GM12878 (cell line): ENCODE measurements around the gene RBMS1. TPM values are rescaled to one million over a fixed set of nuclear protein-coding genes. Genes with fewer than 3 reads are reported as not detected.

Experiments used
- ATAC-seq: fragments of 200-7000 bp; cut with Tn5 transposase; 3 replicates; pipeline ENCODE4 v1.9.1; 2020; ENCODE audit warnings: mild to moderate bottlenecking, moderate library complexity
- BruUV-seq: library from RNA; stranded (reverse); fragments of 400-500 nt; replicated peaks from 2 replicates; lab custom pipeline; 2021; lab: Mats Ljungman, UMichigan
- CTCF ChIA-PET: fragments of 300-600 bp; sonication (Branson Sonifier 250); formaldehyde crosslinking; extraction: SDS; loops from one replicate; lab custom pipeline; 2021; ENCODE audit warnings: inconsistent platforms; lab: Yijun Ruan, JAX
- POLR2A ChIA-PET: fragments of 350-600 bp; formaldehyde crosslinking; extraction: SDS; loops from one replicate; lab custom pipeline; 2021; ENCODE audit warnings: inconsistent platforms; lab: Charles Lee
- RAD21 ChIA-PET: fragments of 300-600 bp; sonication (Branson Sonifier 250); formaldehyde crosslinking; loops from one replicate; lab custom pipeline; 2023; ENCODE audit warnings: antibody characterized with exemption; ENCODE audit not compliant: unreplicated experiment; lab: Charles Lee
- SMC1A ChIA-PET: fragments of 300-600 bp; sonication (Branson Sonifier 250); formaldehyde crosslinking; loops from one replicate; lab custom pipeline; 2023; ENCODE audit not compliant: unreplicated experiment, uncharacterized antibody; lab: Charles Lee
- DNase-seq: peaks from one replicate; pipeline ENCODE4 v3.0.0-alpha.2; 2011; ENCODE audit warnings: low read depth, low spot score
- FAIRE-seq: peaks from 3 replicates; lab custom pipeline; 2011; peaks lifted over from hg19 to GRCh38; lab: Jason Lieb, UNC
- H2AFZ ChIP-seq: 2 replicates; pipeline ENCODE4 v1.6.0; 2011; ENCODE audit warnings: low read depth, low read length, control low read depth; ENCODE audit not compliant: control insufficient read depth
- H3K27ac ChIP-seq: 2 replicates; pipeline ENCODE4 v1.5.1; 2011; ENCODE audit warnings: control low read depth; ENCODE audit not compliant: control insufficient read depth, insufficient read depth
- H3K27me3 ChIP-seq, 2 experiments: replicated peaks in 1 of 2; 2 replicates each; pipeline versions ENCODE4 v1.6.0 to v1.6.1; 2011; ENCODE audit warnings: low read length in 1 of 2; ENCODE audit not compliant: control insufficient read depth in 2 of 2, insufficient read depth in 2 of 2
- H3K36me3 ChIP-seq, 2 experiments: 2 replicates each; pipeline ENCODE4 v1.5.1; 2011; ENCODE audit warnings: low read length in 1 of 2; ENCODE audit not compliant: control insufficient read depth in 2 of 2, insufficient read depth in 2 of 2
- H3K4me1 ChIP-seq: 2 replicates; pipeline ENCODE4 v1.6.1; 2011; ENCODE audit warnings: mild to moderate bottlenecking, low read length, moderate library complexity, mixed read lengths; ENCODE audit not compliant: control insufficient read depth, insufficient read depth
- H3K4me2 ChIP-seq: 2 replicates; pipeline ENCODE4 v1.6.0; 2011; ENCODE audit warnings: control low read depth; ENCODE audit not compliant: control insufficient read depth, insufficient read depth
- H3K4me3 ChIP-seq: fragments of 200-600 bp; sonication (generic); 2 replicates; pipeline ENCODE4 v1.5.1; 2016
- H3K79me2 ChIP-seq: 2 replicates; pipeline ENCODE4 v1.6.0; 2011; ENCODE audit warnings: low read length; ENCODE audit not compliant: control insufficient read depth, insufficient read depth
- H3K9ac ChIP-seq: 2 replicates; pipeline ENCODE4 v1.8.0; 2011; ENCODE audit warnings: low read length, control low read depth, mixed read lengths; ENCODE audit not compliant: control insufficient read depth, insufficient read depth
- H3K9me3 ChIP-seq: replicated peaks from 3 replicates; pipeline ENCODE4 v1.5.1; 2011; ENCODE audit warnings: mild to moderate bottlenecking, low read length; ENCODE audit not compliant: control insufficient read depth, insufficient read depth
- H4K20me1 ChIP-seq: 2 replicates; pipeline ENCODE4 v1.6.0; 2011; ENCODE audit not compliant: control insufficient read depth, insufficient read depth
- CHD2 ChIP-seq: IDR thresholded peaks from 2 replicates; pipeline ENCODE4 v1.6.1; 2011; ENCODE audit warnings: low read depth, low read length, improper control_type of control experiment, borderline replicate concordance
- CHD4 ChIP-seq: fragments of 200-600 bp; sonication (generic); IDR thresholded peaks from 2 replicates; pipeline ENCODE4 v1.6.1; 2016; ENCODE audit warnings: mild to moderate bottlenecking
- EGR1 ChIP-seq, 2 experiments: IDR thresholded peaks; 1 replicate in 1 of 2; 2 replicates in 1 of 2; pipeline ENCODE4 v1.6.1; 2011 to 2012; ENCODE audit warnings: low read depth in 2 of 2, low read length in 2 of 2, borderline replicate concordance in 1 of 2, mild to moderate bottlenecking in 1 of 2, moderate library complexity in 1 of 2
- ESRRA ChIP-seq: IDR thresholded peaks from 2 replicates; pipeline ENCODE4 v1.6.1; 2012; ENCODE audit warnings: mild to moderate bottlenecking, low read length, improper control_type of control experiment
- FOXK2 ChIP-seq: fragments of 450-650 bp; IDR thresholded peaks from 2 replicates; pipeline ENCODE4 v1.6.1; 2017; ENCODE audit warnings: mild to moderate bottlenecking, moderate library complexity
- MEF2B ChIP-seq: fragments of 450-650 bp; IDR thresholded peaks from 2 replicates; pipeline ENCODE4 v1.6.1; 2018; ENCODE audit warnings: mild to moderate bottlenecking, moderate library complexity; ENCODE audit not compliant: partially characterized antibody, poor library complexity, severe bottlenecking
- MTA2 ChIP-seq: fragments of 450-650 bp; IDR thresholded peaks from 2 replicates; pipeline ENCODE4 v1.6.1; 2016; ENCODE audit warnings: low read depth, mild to moderate bottlenecking, moderate library complexity
- NFIC ChIP-seq: IDR thresholded peaks from 2 replicates; pipeline ENCODE4 v1.6.1; 2012; ENCODE audit warnings: low read depth, mild to moderate bottlenecking, inconsistent platforms, low read length, moderate library complexity
- POU2F2 ChIP-seq: IDR thresholded peaks from 3 replicates; pipeline ENCODE4 v1.6.1; 2011; ENCODE audit warnings: low read depth, mild to moderate bottlenecking, low read length, borderline replicate concordance
- SIX5 ChIP-seq: IDR thresholded peaks from 2 replicates; pipeline ENCODE4 v1.6.1; 2011; ENCODE audit warnings: mild to moderate bottlenecking, low read depth, low read length, moderate library complexity; ENCODE audit not compliant: severe bottlenecking
- SRF ChIP-seq, 2 experiments: IDR thresholded peaks; 2 replicates each; pipeline ENCODE4 v1.6.1; 2011; ENCODE audit warnings: low read depth in 2 of 2, low read length in 2 of 2, mild to moderate bottlenecking in 1 of 2, moderate library complexity in 1 of 2
- SUZ12 ChIP-seq: fragments of 200-600 bp; sonication (generic); IDR thresholded peaks from one replicate; pipeline ENCODE4 v1.6.1; 2018; ENCODE audit warnings: antibody characterized with exemption, mild to moderate bottlenecking; ENCODE audit not compliant: unreplicated experiment
- WRNIP1 ChIP-seq: IDR thresholded peaks from 2 replicates; pipeline ENCODE4 v1.6.1; 2011; ENCODE audit warnings: low read depth, low read length, improper control_type of control experiment, borderline replicate concordance
- ZNF207 ChIP-seq: fragments of 450-650 bp; IDR thresholded peaks from 2 replicates; pipeline ENCODE4 v1.6.1; 2014; ENCODE audit warnings: antibody characterized with exemption, mild to moderate bottlenecking, borderline replicate concordance
- WGBS: methylation state at CpG from one replicate; pipeline ENCODE4 v1.1.6; 2016; ENCODE audit warnings: low lambda C conversion rate; ENCODE audit not compliant: insufficient replicate concordance, insufficient coverage; ENCODE audit errors: missing lambda C conversion rate; 5-methylcytosine and 5-hydroxymethylcytosine counted together
- in situ Hi-C: fragments of 300-500 bp; cut with MboI; formaldehyde crosslinking; loops from 9 replicates; pipeline ENCODE4 v1.14.3; 2018; ENCODE audit warnings: mixed read lengths
- intact Hi-C: fragments of 100-400 bp; cut with micrococcal nuclease; formaldehyde crosslinking; loops from one replicate; pipeline ENCODE4 v1.14.2; 2022; ENCODE audit not compliant: unreplicated experiment
- polyA plus RNA-seq, 11 experiments: library from polyadenylated mRNA; depleted of rRNA in 4 of 11; unstranded in 6 of 11; stranded (reverse) in 5 of 11; fragments of >200 nt; fragmentation: Nextera tagmentation in 4 of 11; fragmentation: Illumina TruSeq in 1 of 11; extraction: Ambion mirVana in 4 of 11; extraction: Trizol in 1 of 11; gene quantifications; 1 replicate in 1 of 11; 2 replicates in 10 of 11; pipeline versions ENCODE4 v1.2.1 to v1.2.3, GENCODE V29; 2011 to 2016; ENCODE audit warnings: inconsistent platforms in 2 of 11, missing spikeins in 2 of 11, low read depth in 1 of 11
- total RNA-seq, 4 experiments: library from RNA; depleted of rRNA in 3 of 4; stranded (reverse); fragments of >200 nt in 3 of 4; fragmentation: Illumina TruSeq in 1 of 4; extraction: Trizol in 1 of 4; gene quantifications; 2 replicates each; pipeline versions ENCODE4 v1.2.1 to v1.2.3, GENCODE V29; 2013 to 2021
- TF ChIP-seq, protein P1 (sequence below): fragments of 450-650 bp; IDR thresholded peaks from 2 replicates; pipeline ENCODE4 v1.6.1; 2017; ENCODE audit warnings: mild to moderate bottlenecking, moderate library complexity

The RBMS1 gene
- total and polyA plus RNA-seq, 10 of the 15 experiments (the other 5 are each of a cell fraction or from before 2014, with no cell fraction given), result 0.04 to 0.31 (median 0.17) TPM; not detected in 1

GRCh38 chr2:160324917-160325316, 168.7 kb downstream of the RBMS1 start:
- H3K4me3 ChIP-seq, result no peak overlapping the region
- SMC1A ChIA-PET, result interaction anchor here (0.5 to 5.2 kb wide), 11 partner anchors 11 to 738 kb away, joined by 3 to 50 read pairs (median 4); no protein-coding TSS in a partner anchor
- H3K27ac ChIP-seq, result no peak overlapping the region
- no peaks in the 10 kb centered on the region for H4K20me1 ChIP-seq
- in situ Hi-C loops, result no loop called here
- TF ChIP-seq NFIC (no peak), MTA2 (no peak), ESRRA (no peak), SUZ12 (no peak), SRF (IDR thresholded peaks at IDR 0.05; ENCODE audit: low read depth in 2 of 2, low read length in 2 of 2) (no peak), ZNF207 (no peak), EGR1 (IDR thresholded peaks at IDR 0.05; ENCODE audit: borderline replicate concordance in 1 of 2, low read depth in 2 of 2, low read length in 2 of 2) (no peak), MEF2B (no peak), FOXK2 (no peak), CHD4 (no peak), SIX5 (no peak), POU2F2 (no peak), WRNIP1 (no peak), CHD2 (no peak)
- TF ChIP-seq, protein P1, sequence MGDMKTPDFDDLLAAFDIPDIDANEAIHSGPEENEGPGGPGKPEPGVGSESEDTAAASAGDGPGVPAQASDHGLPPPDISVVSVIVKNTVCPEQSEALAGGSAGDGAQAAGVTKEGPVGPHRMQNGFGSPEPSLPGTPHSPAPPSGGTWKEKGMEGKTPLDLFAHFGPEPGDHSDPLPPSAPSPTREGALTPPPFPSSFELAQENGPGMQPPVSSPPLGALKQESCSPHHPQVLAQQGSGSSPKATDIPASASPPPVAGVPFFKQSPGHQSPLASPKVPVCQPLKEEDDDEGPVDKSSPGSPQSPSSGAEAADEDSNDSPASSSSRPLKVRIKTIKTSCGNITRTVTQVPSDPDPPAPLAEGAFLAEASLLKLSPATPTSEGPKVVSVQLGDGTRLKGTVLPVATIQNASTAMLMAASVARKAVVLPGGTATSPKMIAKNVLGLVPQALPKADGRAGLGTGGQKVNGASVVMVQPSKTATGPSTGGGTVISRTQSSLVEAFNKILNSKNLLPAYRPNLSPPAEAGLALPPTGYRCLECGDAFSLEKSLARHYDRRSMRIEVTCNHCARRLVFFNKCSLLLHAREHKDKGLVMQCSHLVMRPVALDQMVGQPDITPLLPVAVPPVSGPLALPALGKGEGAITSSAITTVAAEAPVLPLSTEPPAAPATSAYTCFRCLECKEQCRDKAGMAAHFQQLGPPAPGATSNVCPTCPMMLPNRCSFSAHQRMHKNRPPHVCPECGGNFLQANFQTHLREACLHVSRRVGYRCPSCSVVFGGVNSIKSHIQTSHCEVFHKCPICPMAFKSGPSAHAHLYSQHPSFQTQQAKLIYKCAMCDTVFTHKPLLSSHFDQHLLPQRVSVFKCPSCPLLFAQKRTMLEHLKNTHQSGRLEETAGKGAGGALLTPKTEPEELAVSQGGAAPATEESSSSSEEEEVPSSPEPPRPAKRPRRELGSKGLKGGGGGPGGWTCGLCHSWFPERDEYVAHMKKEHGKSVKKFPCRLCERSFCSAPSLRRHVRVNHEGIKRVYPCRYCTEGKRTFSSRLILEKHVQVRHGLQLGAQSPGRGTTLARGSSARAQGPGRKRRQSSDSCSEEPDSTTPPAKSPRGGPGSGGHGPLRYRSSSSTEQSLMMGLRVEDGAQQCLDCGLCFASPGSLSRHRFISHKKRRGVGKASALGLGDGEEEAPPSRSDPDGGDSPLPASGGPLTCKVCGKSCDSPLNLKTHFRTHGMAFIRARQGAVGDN, result no peak
- BruUV-seq, result no TSS peak
- POLR2A ChIA-PET, result no interaction called here
- intact Hi-C loops, result loop anchor here (2.0 to 5.0 kb wide), 3 partner anchors 213 to 737 kb away; no protein-coding TSS in a partner anchor
- no peak overlapping the region for H3K9ac ChIP-seq
- no peak for FAIRE-seq
- no peaks in the 10 kb centered on the region for H3K36me3 ChIP-seq
- RAD21 ChIA-PET, result interaction anchor here (2.7 to 3.4 kb wide), 2 partner anchors 215 to 669 kb away, joined by 11 to 19 read pairs; no protein-coding TSS in a partner anchor
- CTCF ChIA-PET, result interaction anchor here (0.6 to 6.0 kb wide), 17 partner anchors 10 to 899 kb away, joined by 3 to 100 read pairs (median 4); no protein-coding TSS in a partner anchor
- no peaks in the 10 kb centered on the region for H3K9me3 ChIP-seq
- H2AFZ ChIP-seq, result no peak overlapping the region
- no peaks in the 10 kb centered on the region; a peak in 1 of 4 replicates for H3K27me3 ChIP-seq
- ATAC-seq, result no peak
- no peak for DNase-seq
- H3K4me2 ChIP-seq, result no peak overlapping the region
- H3K79me2 ChIP-seq, result no peaks in the 10 kb centered on the region
- no peaks in the 10 kb centered on the region for H3K4me1 ChIP-seq
- 28% methylated on average over 3 of the region's 3 CpGs for WGBS
